Panc1 (cell line): ENCODE results near the gene PPP2R5D.
"Not testable (repeated sequence)": the region's sequence is repeated elsewhere in the genome, so short reads cannot be mapped to it uniquely, and the experiment has no call there.

ENCODE experiments used
- CTCF ChIP-seq: fragments of 450-650 bp; IDR thresholded peaks from 2 replicates; pipeline ENCODE4 v1.5.1; 2017; ENCODE audit warnings: mild to moderate bottlenecking
- POLR2AphosphoS5 ChIP-seq: IDR thresholded peaks from 2 replicates; pipeline ENCODE4 v1.6.1; 2012; ENCODE audit warnings: mild to moderate bottlenecking, low read depth, low read length, moderate library complexity
- REST ChIP-seq, 2 experiments: IDR thresholded peaks; 2 replicates each; pipeline ENCODE4 v1.6.1; 2011 to 2012; ENCODE audit warnings: low read depth in 2 of 2, control low read depth in 1 of 2, low read length in 1 of 2, mild to moderate bottlenecking in 1 of 2, moderate library complexity in 1 of 2; ENCODE audit not compliant: insufficient read depth in 1 of 2

GRCh38 chr6:43041475-43041874 lies 57.1 kb downstream of the PPP2R5D start:
- TF ChIP-seq CTCF; REST (IDR thresholded peaks at IDR 0.05; ENCODE audit: insufficient read depth in 1 of 2, low read depth in 2 of 2, low read length in 1 of 2); POLR2AphosphoS5: not testable (repeated sequence)
